Measurements from ENCODE around the gene GPR89B.
"Not testable (repeated sequence)": the region's sequence is repeated elsewhere in the genome, so short reads cannot be mapped to it uniquely, and the experiment has no call there.

DNA sequence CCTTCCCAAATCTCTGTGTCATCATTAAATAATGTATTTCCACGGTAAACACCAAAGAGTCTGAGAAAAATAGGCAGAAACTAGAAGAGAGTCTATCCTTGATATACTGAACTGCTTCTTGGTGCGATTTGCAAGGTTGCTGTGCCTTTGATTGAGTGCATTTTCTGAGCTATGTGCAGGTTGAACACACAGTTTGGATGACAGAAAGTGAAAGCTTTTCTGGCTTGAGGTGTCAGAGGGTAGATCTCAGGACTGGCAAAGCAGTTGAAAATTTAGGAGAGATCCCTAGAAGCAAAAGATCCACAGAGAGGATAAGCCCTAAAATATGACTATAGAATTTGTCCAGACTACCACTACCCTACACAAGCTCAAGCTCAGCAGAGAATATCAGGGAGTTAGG, 31.5 kb downstream of the GPR89B start:
- not testable (repeated sequence) for TF ChIP-seq POLR2A (IDR thresholded peaks at IDR 0.05)
- TF ChIP-seq, protein P1, sequence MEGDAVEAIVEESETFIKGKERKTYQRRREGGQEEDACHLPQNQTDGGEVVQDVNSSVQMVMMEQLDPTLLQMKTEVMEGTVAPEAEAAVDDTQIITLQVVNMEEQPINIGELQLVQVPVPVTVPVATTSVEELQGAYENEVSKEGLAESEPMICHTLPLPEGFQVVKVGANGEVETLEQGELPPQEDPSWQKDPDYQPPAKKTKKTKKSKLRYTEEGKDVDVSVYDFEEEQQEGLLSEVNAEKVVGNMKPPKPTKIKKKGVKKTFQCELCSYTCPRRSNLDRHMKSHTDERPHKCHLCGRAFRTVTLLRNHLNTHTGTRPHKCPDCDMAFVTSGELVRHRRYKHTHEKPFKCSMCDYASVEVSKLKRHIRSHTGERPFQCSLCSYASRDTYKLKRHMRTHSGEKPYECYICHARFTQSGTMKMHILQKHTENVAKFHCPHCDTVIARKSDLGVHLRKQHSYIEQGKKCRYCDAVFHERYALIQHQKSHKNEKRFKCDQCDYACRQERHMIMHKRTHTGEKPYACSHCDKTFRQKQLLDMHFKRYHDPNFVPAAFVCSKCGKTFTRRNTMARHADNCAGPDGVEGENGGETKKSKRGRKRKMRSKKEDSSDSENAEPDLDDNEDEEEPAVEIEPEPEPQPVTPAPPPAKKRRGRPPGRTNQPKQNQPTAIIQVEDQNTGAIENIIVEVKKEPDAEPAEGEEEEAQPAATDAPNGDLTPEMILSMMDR (IDR thresholded peaks at IDR 0.05), result not testable (repeated sequence)
